Thyroid gland (tissue), 4 donors: Measurements from ENCODE around the gene PTPRN2.

Experiments used
- POLR2A ChIP-seq, 2 donors: fragments of 450-650 bp; IDR thresholded peaks; one replicate each; pipeline ENCODE4 v1.6.1; 2017; ENCODE audit warnings: antibody characterized with exemption in 2 of 2, mild to moderate bottlenecking in 2 of 2, moderate library complexity in 1 of 2
- TF ChIP-seq, protein P1 (sequence below), 6 experiments: fragments of 200-600 bp in 3 of 6; fragments of 450-650 bp in 3 of 6; sonication (generic) in 3 of 6; IDR thresholded peaks; one replicate each; pipeline ENCODE4 v1.5.1; 2016 to 2019; ENCODE audit warnings: antibody characterized with exemption in 6 of 6, mild to moderate bottlenecking in 2 of 6, inconsistent platforms in 1 of 6, moderate library complexity in 1 of 6

DNA sequence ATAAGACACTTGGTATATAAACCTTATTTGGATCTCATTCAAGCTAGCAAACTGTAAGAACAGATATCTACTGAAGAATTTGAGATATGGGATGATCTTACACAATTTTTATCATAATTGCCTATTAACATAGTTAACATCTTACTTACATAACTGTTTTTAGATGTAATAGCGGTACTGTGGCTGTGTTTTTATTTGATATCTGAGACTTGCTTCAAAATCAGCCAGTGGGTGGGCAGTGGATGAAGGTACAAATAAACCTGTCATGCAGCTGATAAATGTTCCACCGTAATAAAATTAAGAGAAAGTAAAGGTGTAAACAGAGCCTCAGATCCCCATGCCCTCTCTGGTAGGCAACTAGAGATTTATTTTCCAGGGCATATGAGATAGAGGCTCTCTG lies 28.4 kb upstream of the PTPRN2 start:
- TF ChIP-seq, protein P1, sequence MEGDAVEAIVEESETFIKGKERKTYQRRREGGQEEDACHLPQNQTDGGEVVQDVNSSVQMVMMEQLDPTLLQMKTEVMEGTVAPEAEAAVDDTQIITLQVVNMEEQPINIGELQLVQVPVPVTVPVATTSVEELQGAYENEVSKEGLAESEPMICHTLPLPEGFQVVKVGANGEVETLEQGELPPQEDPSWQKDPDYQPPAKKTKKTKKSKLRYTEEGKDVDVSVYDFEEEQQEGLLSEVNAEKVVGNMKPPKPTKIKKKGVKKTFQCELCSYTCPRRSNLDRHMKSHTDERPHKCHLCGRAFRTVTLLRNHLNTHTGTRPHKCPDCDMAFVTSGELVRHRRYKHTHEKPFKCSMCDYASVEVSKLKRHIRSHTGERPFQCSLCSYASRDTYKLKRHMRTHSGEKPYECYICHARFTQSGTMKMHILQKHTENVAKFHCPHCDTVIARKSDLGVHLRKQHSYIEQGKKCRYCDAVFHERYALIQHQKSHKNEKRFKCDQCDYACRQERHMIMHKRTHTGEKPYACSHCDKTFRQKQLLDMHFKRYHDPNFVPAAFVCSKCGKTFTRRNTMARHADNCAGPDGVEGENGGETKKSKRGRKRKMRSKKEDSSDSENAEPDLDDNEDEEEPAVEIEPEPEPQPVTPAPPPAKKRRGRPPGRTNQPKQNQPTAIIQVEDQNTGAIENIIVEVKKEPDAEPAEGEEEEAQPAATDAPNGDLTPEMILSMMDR (IDR thresholded peaks at IDR 0.05): no peak
- no peak for TF ChIP-seq POLR2A (IDR thresholded peaks at IDR 0.05)
